GM19238 (cell line): ENCODE results near the gene ITGB5.

Experiments
- DNase-seq: peaks from one replicate; pipeline ENCODE4 v3.0.0; 2011; ENCODE audit warnings: low spot score; ENCODE audit not compliant: insufficient read length

The ITGB5 gene

DNA sequence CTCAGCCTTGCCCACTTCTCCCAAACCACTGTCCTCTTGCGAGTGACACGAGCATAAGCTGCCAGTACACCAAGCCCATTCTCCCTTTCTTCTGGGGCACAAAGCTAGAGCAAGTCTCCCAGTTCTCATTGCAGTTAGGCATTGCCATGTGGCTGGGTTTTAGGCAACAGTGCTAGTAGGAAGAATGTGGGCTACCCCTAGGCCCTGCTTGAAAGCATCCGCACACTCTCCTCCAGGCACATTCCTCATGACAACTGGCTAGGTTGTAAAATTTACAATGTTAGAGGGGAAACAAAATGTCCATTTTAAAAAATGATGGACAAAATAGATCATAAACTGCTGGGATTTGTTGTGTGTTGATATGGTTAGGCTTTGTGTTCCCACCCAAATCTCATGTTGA is 19.7 kb downstream of the ITGB5 start:
- no peak for DNase-seq

DNA sequence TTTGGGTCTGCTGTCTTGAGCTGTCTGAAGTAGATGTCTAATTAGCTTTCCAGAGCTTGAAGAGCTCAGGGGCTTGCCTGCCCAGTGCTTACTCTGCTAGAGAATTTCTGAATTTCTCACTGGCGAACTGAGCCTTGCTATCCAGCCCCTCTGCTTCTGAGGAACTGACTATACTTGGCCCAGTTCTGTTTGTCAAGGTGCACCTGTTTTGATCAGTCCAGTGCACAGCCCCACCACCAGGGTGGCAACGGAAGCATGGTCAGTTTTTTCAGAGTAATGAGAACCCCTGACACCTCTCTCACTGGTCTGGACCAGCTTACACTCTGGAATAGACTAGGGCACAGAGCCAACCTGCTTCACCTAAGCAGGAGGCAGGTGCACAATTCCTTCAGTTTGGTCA is 25.2 kb downstream of the ITGB5 start:
- DNase-seq: no peak

GRCh38 chr3:124861041-124861440 is 26.1 kb downstream of the ITGB5 start:
- no peak for DNase-seq

GRCh38 chr3:124860599-124860998 is 26.6 kb downstream of the ITGB5 start:
- no peak for DNase-seq

- DNase-seq: no peak
These were observed 28.1 kb downstream of the ITGB5 start for GRCh38 chr3:124859025-124859424.

DNA sequence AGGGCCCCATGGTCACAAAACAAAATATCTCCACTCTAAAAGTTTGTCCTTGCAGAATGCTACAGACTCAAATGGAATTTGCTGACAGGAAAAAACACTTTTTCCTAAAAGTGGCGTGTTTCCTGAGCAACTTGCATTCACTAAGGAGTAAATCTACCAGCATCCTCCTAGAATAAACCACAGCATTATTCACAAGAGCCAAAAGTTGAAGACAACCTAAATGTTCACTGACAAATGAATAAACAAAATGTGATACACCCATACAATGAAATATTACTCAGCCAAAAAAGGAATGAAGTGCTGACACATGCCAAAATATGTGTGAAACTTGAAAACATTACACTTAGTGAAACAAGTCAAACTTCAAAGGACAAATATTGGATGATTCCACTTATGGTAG is 28.9 kb downstream of the ITGB5 start:
- no peak for DNase-seq

GRCh38 chr3:124856677-124857076 is 30.5 kb downstream of the ITGB5 start:
- DNase-seq: no peak

DNA sequence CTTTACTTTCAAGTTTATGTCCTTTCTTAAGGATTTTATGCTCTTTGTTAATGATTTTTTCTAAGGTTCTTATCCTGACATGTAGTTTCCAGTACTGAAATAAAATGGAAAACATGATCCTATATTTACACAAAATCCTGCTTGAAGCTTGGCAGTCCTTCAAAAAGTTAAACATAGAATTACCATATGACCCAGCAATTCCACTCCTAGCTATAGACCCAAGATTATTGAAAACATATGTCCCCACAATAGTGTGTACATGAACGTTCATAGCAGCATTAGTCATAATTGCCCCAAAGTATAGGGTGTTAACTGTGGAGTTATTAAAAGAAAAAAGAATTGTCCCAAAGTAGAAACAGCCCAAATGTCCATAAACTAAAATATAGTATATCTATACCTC is 33.2 kb downstream of the ITGB5 start:
- no peak for DNase-seq

DNA sequence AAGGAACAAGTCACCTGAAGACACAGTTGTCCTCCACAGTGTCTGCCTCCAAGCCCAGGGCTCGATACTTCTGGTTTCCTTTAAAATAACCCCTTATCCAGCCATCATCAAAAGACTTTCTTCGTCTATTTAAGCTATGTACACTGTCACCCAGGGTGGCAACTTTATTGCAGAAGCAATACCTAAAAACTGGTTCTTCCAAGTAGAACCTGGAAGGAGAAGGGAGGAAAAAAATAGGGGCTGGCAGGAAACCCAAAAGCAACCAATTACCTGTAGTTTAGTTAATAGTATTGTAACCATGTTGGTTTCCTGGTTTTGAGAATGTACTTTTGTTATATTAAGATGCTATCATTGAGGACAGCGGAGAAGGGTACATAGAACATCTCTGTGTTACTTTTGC is 33.7 kb downstream of the ITGB5 start:
- DNase-seq: no peak

DNA sequence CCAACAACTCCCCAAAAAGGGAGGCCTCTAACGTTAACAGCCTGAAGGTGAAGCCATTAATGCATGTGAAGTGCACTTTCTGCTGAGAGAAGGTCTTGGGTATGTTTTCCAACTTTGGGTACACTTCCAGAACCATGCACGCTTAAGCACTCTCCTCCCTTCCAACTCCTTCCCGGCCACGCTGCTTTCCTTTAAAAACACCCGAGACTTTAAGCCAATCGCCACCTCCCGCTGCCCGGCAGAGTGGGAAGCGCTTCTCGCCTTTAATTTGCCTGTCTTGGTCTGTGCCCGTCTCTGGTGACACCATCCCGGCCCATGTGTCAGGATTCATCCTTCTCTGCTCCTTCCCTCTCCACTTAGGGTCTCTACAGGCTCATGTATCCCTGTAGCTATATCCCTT is 35.3 kb downstream of the ITGB5 start:
- DNase-seq: no peak

DNA sequence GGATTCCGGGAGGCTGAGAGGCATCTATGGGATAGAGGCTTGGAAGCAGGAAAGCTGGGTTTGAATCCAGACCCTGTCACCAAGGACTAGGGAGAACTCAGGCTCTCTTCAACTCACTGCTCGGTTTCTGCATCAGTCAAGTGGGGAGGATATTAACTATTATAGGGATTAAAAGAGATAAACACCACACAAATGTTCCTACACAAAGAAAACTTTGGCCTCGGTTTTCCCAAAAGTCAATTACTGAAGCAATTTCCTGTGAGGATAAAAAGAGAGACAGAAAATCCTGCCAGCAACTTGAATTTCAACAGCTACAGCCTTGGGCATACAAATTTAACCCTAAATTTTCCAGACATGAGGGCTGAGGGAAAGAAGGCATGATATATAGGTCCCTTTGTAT is 36.0 kb downstream of the ITGB5 start:
- no peak for DNase-seq

- no peak for DNase-seq
These were observed 36.5 kb downstream of the ITGB5 start for GRCh38 chr3:124850633-124851032.

DNA sequence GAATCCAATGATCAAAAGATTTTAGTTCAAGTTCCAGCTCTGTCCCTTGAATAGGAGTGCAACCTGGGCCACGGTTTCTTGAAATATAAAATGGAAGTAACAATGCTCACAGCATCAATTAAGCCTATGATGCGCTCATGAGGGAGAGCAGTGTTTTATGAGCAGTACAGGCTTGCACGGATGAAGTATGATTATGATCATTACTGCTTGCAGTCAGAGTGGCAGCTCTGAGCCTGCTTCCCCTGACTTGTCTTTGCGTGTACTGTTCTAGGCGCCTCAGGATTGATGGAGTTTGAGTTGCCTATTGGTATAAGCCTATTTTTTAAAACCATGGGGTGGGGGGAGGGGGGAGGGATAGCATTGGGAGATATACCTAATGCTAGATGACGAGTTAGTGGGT is 37.0 kb downstream of the ITGB5 start:
- no peak for DNase-seq

DNA sequence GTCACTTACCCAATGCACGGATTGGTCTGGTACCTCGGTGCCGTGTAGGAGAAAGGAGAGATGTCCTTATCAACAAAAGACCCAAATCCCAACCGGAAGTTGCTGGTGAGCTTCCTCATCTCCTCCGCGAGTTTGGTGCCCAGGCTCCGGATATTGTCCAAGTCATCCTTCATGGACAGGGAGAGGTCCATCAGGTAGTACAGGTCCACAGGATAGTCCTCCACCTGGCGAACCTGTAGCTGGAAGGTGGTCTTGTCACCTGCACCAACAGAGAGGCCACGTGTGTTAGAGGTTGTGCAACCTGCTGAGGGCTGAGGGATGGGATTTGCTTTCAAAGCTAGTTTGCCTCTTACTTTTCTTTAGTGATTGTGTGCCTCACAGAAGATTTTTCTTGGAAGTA is 38.9 kb downstream of the ITGB5 start:
- DNase-seq: no peak

DNA sequence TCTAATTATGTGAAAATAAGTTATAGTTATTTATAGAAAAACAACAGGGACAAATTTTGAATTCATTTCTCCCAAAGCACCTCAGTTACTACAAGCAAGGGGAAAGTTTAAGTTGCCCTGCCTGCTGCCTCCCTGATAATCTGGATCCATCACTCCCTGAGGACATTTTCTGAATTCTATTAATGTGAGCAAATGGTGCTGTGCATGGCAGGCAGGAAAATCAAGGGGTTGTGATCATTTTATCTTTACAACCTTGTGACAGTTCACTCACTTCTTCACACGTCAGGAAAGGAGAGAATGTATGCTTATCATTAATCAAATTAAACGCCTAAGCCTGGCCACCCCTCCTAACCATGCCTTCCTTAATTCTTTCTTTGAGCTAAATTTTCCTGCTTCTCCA is 39.3 kb downstream of the ITGB5 start:
- no peak for DNase-seq

- no peak for DNase-seq
These were observed 40.1 kb downstream of the ITGB5 start for GRCh38 chr3:124847051-124847450.

- no peak for DNase-seq
These were observed 41.0 kb downstream of the ITGB5 start for GRCh38 chr3:124846189-124846588.

- DNase-seq: no peak
These were observed 41.8 kb downstream of the ITGB5 start for GRCh38 chr3:124845406-124845805.

- no peak for DNase-seq
These were observed 43.5 kb downstream of the ITGB5 start for GRCh38 chr3:124843506-124844177.

DNA sequence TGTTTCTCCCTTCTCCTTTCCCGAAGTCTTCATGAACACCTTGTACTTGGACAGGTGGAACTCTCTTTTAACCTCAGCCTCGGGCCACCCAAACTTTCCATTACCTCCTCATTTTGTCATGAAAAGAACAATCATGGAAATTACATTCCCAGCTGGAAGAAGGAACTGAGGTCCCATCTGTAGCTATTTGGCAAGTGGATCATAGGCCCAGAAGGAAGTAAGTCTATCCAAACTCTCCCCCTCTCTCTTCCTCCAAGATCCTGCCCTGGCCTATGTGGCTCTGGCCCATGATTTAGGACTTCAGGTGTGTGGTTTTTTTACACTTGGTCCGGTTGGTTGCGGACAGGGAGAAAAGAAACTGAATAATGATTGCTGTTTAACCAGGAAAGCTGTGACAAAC is 44.1 kb downstream of the ITGB5 start:
- no peak for DNase-seq

DNA sequence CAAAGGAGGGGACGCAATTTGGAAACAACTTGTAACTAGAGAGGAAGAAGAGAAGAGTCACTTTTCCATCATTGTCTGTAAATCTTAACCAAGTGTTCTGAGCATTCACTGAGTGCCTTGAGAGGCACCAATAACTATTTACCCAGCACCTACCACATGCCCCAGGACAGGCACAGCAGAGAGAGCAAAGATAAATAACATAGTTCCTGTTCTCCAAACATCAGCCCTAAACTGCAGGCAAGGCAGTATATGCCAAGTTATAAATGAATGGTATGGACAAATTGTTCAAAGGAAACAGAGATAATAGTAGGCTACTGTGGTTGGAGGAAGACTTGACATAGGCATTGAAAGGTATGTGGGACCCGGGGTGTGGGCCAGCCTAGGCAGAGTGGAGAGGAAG is 45.6 kb downstream of the ITGB5 start:
- DNase-seq: no peak

GRCh38 chr3:124840331-124840730 is 46.8 kb downstream of the ITGB5 start:
- no peak for DNase-seq

DNA sequence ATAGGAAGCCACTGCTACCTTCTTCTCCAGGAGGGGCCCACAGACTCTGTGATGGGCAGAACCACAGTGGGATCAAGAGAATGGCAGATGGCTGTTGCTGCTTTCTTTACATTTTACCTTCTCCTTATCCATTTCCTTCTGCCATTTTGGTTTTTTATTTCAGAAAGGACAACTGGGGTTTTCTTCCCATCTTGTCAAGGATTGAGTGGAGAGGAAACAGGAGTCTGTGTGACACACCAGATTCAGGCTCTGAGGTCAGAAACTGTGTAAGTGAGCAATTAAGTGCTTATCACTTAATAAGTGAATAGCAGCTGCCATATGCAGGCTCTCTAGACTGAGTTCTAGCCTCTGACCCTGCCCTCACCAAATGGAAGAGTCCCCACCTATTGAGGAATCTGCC is 47.3 kb downstream of the ITGB5 start:
- no peak for DNase-seq

DNA sequence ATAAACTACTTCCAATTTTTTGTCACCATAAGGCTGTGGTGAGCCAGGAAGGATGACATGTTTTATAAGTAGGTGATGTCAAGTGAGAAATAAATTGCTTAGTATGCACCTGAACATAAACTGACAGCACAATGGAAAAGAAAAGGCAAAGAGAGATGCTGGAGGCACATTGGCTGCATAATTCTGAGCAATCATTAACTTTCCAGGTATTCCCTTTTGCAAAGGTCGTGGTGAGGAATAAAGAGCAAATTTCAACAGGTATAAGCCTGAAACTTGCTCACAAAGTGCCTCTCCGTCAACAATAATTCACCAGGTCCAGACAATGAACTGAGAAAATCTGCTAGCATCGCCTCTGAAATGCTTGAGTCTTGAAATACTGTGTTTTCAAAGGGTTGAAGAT is 48.2 kb downstream of the ITGB5 start:
- DNase-seq: no peak
